Peyer's patch (tissue), 4 donors: ENCODE data around the gene PHF23. TPM values are rescaled to one million over a fixed set of nuclear protein-coding genes. Genes with fewer than 3 reads are reported as not detected.
"Not testable (repeated sequence)": the region's sequence is repeated elsewhere in the genome, so short reads cannot be mapped to it uniquely, and the experiment has no call there.

ENCODE experiments used
- DNase-seq, 3 donors: peaks; one replicate each; pipeline ENCODE4 v3.0.0-alpha.2; 2017 to 2019
- H3K27ac ChIP-seq, 4 donors: fragments of 200-600 bp; sonication (generic); one replicate each; pipeline ENCODE4 v1.5.1; 2016 to 2019
- H3K27me3 ChIP-seq, 2 donors: fragments of 200-600 bp; sonication (generic); one replicate each; pipeline ENCODE4 v1.5.1; 2019
- H3K36me3 ChIP-seq, 3 donors: fragments of 200-600 bp; sonication (generic); one replicate each; pipeline ENCODE4 v1.5.1; 2016 to 2019
- H3K4me1 ChIP-seq, 4 donors: fragments of 200-600 bp; sonication (generic); one replicate each; pipeline ENCODE4 v1.5.1; 2016 to 2019
- H3K4me3 ChIP-seq, 4 donors: fragments of 200-600 bp; sonication (generic); 1 replicate in 3 of 4; 2 replicates in 1 of 4; pipeline ENCODE4 v1.5.1; 2016 to 2019; ENCODE audit warnings: mild to moderate bottlenecking in 1 of 4
- H3K9me3 ChIP-seq, 4 donors: fragments of 200-600 bp; sonication (generic); one replicate each; pipeline ENCODE4 v1.5.1; 2016 to 2019; ENCODE audit warnings: mild to moderate bottlenecking in 1 of 4
- CTCF ChIP-seq, 6 experiments: fragments of 450-650 bp in 4 of 6; fragments of 200-600 bp in 2 of 6; sonication (generic) in 1 of 6; IDR thresholded peaks; one replicate each; pipeline ENCODE4 v1.5.1; 2017 to 2019; ENCODE audit warnings: antibody characterized with exemption in 6 of 6, mild to moderate bottlenecking in 3 of 6, moderate library complexity in 1 of 6
- POLR2A ChIP-seq, 2 donors: fragments of 450-650 bp; IDR thresholded peaks; one replicate each; pipeline ENCODE4 v1.5.1; 2017; ENCODE audit warnings: antibody characterized with exemption in 2 of 2, mild to moderate bottlenecking in 2 of 2, moderate library complexity in 2 of 2
- total RNA-seq, 4 donors: library from RNA; depleted of rRNA; stranded (reverse); fragments of >200 nt; gene quantifications; one replicate each; pipeline ENCODE4 v1.1.0, GENCODE V29; 2016

Gene PHF23
- total RNA-seq, 4 donors from 2014 or later = 22.2 to 38.8 (median 35.1) TPM

- Histone ChIP-seq H3K27ac (peak overlapping the region in 1 of 4 donors; percentile 98), H3K4me3 (no peak overlapping the region)
- DNase-seq = no peak
These were observed 10.0 kb upstream of the PHF23 start for GRCh38 chr17:7249214-7249613.

GRCh38 chr17:7248796-7249195, 9.5 kb upstream of the PHF23 start:
- no peak overlapping the region for H3K27ac ChIP-seq

More at GRCh38 chr17:7249214-7249613, 10.0 kb upstream of the PHF23 start:
- Histone ChIP-seq H3K27me3 (no peaks in the 10 kb centered on the region), H3K9me3 (no peaks in the 10 kb centered on the region), H3K4me1 (peaks cover 0 to 33% (median 16%) of the 10 kb centered on the region in 4 donors), H3K36me3 (peaks cover 0 to 30% (median 0%) of the 10 kb centered on the region in 3 donors)
- no peak for TF ChIP-seq POLR2A (IDR thresholded peaks at IDR 0.05)
- TF ChIP-seq CTCF (IDR thresholded peaks at IDR 0.05) = no peak

GRCh38 chr17:7246779-7247178, 7.5 kb upstream of the PHF23 start:
- H3K4me3 ChIP-seq = no peak overlapping the region
- peaks cover 0 to 35% (median 0%) of the 10 kb centered on the region in 3 donors for H3K36me3 ChIP-seq
- no peaks in the 10 kb centered on the region for H3K9me3 ChIP-seq
- DNase-seq = no peak
- peaks cover 0 to 30% (median 16%) of the 10 kb centered on the region in 4 donors for H3K4me1 ChIP-seq
- TF ChIP-seq CTCF (IDR thresholded peaks at IDR 0.05) (no peak), POLR2A (IDR thresholded peaks at IDR 0.05) (no peak)
- H3K27me3 ChIP-seq = no peaks in the 10 kb centered on the region
- H3K27ac ChIP-seq = no peak overlapping the region

More at GRCh38 chr17:7248796-7249195, 9.5 kb upstream of the PHF23 start:
- Histone ChIP-seq H3K4me1 (peaks cover 0 to 35% (median 16%) of the 10 kb centered on the region in 4 donors), H3K4me3 (no peak overlapping the region), H3K36me3 (peaks cover 0 to 34% (median 0%) of the 10 kb centered on the region in 3 donors), H3K27me3 (no peaks in the 10 kb centered on the region), H3K9me3 (no peaks in the 10 kb centered on the region)
- TF ChIP-seq CTCF (IDR thresholded peaks at IDR 0.05) = no peak
- no peak for TF ChIP-seq POLR2A (IDR thresholded peaks at IDR 0.05)
- no peak for DNase-seq

- peak overlapping the region; percentile 98 to 99 (median 98) for H3K27ac ChIP-seq
These were observed 4.6 kb upstream of the PHF23 start for GRCh38 chr17:7243838-7244237.

GRCh38 chr17:7243453-7243729, 4.1 kb upstream of the PHF23 start:
- TF ChIP-seq CTCF (IDR thresholded peaks at IDR 0.05) (no peak), POLR2A (IDR thresholded peaks at IDR 0.05) (no peak)
- H3K9me3 ChIP-seq = no peaks in the 10 kb centered on the region
- no peaks in the 10 kb centered on the region for H3K27me3 ChIP-seq
- no peak for DNase-seq
- peak overlapping the region; percentile 98 to 99 (median 98) for H3K27ac ChIP-seq
- peak overlapping the region; percentile 81 to 95 (median 88) for H3K4me3 ChIP-seq
- H3K36me3 ChIP-seq = peaks cover 0 to 48% (median 0%) of the 10 kb centered on the region in 3 donors
- H3K4me1 ChIP-seq = peaks cover 0 to 25% (median 13%) of the 10 kb centered on the region in 4 donors

More at GRCh38 chr17:7243838-7244237, 4.6 kb upstream of the PHF23 start:
- H3K4me1 ChIP-seq = peaks cover 0 to 30% (median 14%) of the 10 kb centered on the region in 4 donors
- not testable (repeated sequence) for H3K27me3 ChIP-seq, H3K9me3 ChIP-seq, DNase-seq
- H3K4me3 ChIP-seq = peak overlapping the region in 1 of 4 donors; percentile 91
- H3K36me3 ChIP-seq = peaks cover 0 to 48% (median 0%) of the 10 kb centered on the region in 3 donors

GRCh38 chr17:7242717-7243452, 3.6 kb upstream of the PHF23 start:
- peaks cover 0 to 25% (median 13%) of the 10 kb centered on the region in 4 donors for H3K4me1 ChIP-seq
- TF ChIP-seq POLR2A (IDR thresholded peaks at IDR 0.05) (peak; percentile 47 to 59), CTCF (IDR thresholded peaks at IDR 0.05) (peak in 3 of 6 experiments; percentile 5 to 25 (median 5))
- H3K36me3 ChIP-seq = peaks cover 0 to 48% (median 0%) of the 10 kb centered on the region in 3 donors

More at GRCh38 chr17:7242717-7243452, 3.6 kb upstream of the PHF23 start:
- Histone ChIP-seq H3K9me3 (no peaks in the 10 kb centered on the region), H3K27ac (peak overlapping the region; percentile 98 to 99 (median 98)), H3K27me3 (no peaks in the 10 kb centered on the region), H3K4me3 (peak overlapping the region; percentile 81 to 95 (median 88))
- peak; percentile 97 to 99 (median 97) for DNase-seq
